HCT116 (cell line): ENCODE results near the gene SLFN14. TPM values are rescaled to one million over a fixed set of nuclear protein-coding genes. Genes with fewer than 3 reads are reported as not detected.

ENCODE experiments used
- ATAC-seq: fragments of 200-7000 bp; cut with Tn5 transposase; 2 replicates; pipeline ENCODE4 v1.9.1; 2020; ENCODE audit warnings: mild to moderate bottlenecking, moderate library complexity
- BruUV-seq: library from RNA; stranded (reverse); fragments of 400-500 nt; replicated peaks from 2 replicates; lab custom pipeline; 2021; lab: Mats Ljungman, UMichigan
- CTCF ChIA-PET: fragments of 300-600 bp; sonication (Branson Sonifier 250); formaldehyde crosslinking; loops from one replicate; lab custom pipeline; 2021; ENCODE audit warnings: antibody characterized with exemption; lab: Charles Lee
- POLR2A ChIA-PET: fragments of 300-600, 350-600 bp; sonication (Branson Sonifier 250); formaldehyde crosslinking; loops from one replicate; lab custom pipeline; 2021; ENCODE audit warnings: antibody characterized with exemption; lab: Charles Lee
- RAD21 ChIA-PET, 2 experiments: fragments of 300-600 bp; sonication (Branson Sonifier 250); formaldehyde crosslinking; loops; one replicate each; lab custom pipeline; 2023; ENCODE audit warnings: low total read pairs in 2 of 2; ENCODE audit not compliant: uncharacterized antibody in 2 of 2, unreplicated experiment in 2 of 2, low non-redundant PET in 1 of 2; lab: Charles Lee
- DNase-seq: peaks from one replicate; pipeline ENCODE4 v3.0.0-alpha.2; 2010; ENCODE audit warnings: low read depth, low spot score
- H2AFZ ChIP-seq: fragments of 200-600 bp; shearing (Covaris generic), sonication (generic); 2 replicates; pipeline ENCODE4 v1.6.1; 2017; ENCODE audit warnings: low read depth, mixed run types, mixed read lengths, antibody characterized with exemption, low read length; ENCODE audit not compliant: poor library complexity, severe bottlenecking
- H3K27ac ChIP-seq: 2 replicates; pipeline ENCODE4 v1.5.1; 2012; ENCODE audit warnings: low read depth, low read length
- H3K27me3 ChIP-seq: fragments of 200-600 bp; sonication (generic); 2 replicates; pipeline ENCODE4 v1.6.1; 2016; ENCODE audit warnings: mixed run types, low read length, mixed read lengths; ENCODE audit not compliant: insufficient read depth
- H3K36me3 ChIP-seq, 2 experiments: fragments of 200-500 bp in 1 of 2; fragments of 200-600 bp in 1 of 2; sonication (Bioruptor generic) in 1 of 2; sonication (generic) in 1 of 2; 2 replicates each; pipeline versions ENCODE4 v1.5.1 to v1.6.1; 2014 to 2016; ENCODE audit warnings: low read length in 2 of 2, inconsistent platforms in 1 of 2, mixed read lengths in 1 of 2, mixed run types in 1 of 2; ENCODE audit not compliant: insufficient read depth in 2 of 2, control insufficient read depth in 1 of 2
- H3K4me1 ChIP-seq, 2 experiments: fragments of 200-600 bp in 1 of 2; sonication (generic) in 1 of 2; 2 replicates each; pipeline versions ENCODE4 v1.5.1 to v1.6.1; 2012 to 2017; ENCODE audit warnings: low read length in 2 of 2, inconsistent platforms in 1 of 2, mild to moderate bottlenecking in 1 of 2, mixed read lengths in 1 of 2, mixed run types in 1 of 2, moderate library complexity in 1 of 2; ENCODE audit not compliant: insufficient read depth in 2 of 2, control insufficient read depth in 1 of 2
- H3K4me2 ChIP-seq: fragments of 200-600 bp; sonication (generic); 2 replicates; pipeline ENCODE4 v1.6.1; 2017; ENCODE audit warnings: mixed run types, low read length, mixed read lengths
- H3K4me3 ChIP-seq, 2 experiments: fragments of 200-600 bp in 1 of 2; sonication (generic) in 1 of 2; replicated peaks in 1 of 2; 2 replicates each; pipeline ENCODE4 v1.5.1; 2011 to 2016; ENCODE audit warnings: low read length in 2 of 2, control low read depth in 1 of 2, low read depth in 1 of 2, mild to moderate bottlenecking in 1 of 2, mixed read lengths in 1 of 2, mixed run types in 1 of 2
- H3K79me2 ChIP-seq: fragments of 200-600 bp; sonication (generic); 2 replicates; pipeline ENCODE4 v1.6.1; 2017; ENCODE audit warnings: mild to moderate bottlenecking, mixed run types, low read length, moderate library complexity, mixed read lengths; ENCODE audit not compliant: insufficient read depth
- H3K9ac ChIP-seq: fragments of 200-600 bp; sonication (generic); 2 replicates; pipeline ENCODE4 v1.6.1; 2016; ENCODE audit warnings: low read length, mixed read lengths
- H3K9me2 ChIP-seq: fragments of 200-600 bp; sonication (generic), shearing (Covaris generic); 2 replicates; pipeline ENCODE4 v1.6.1; 2017; ENCODE audit warnings: mixed run types, mild to moderate bottlenecking, moderate library complexity; ENCODE audit not compliant: insufficient read depth
- H3K9me3 ChIP-seq, 2 experiments: fragments of 200-500 bp in 1 of 2; fragments of 200-600 bp in 1 of 2; sonication (Bioruptor generic) in 1 of 2; sonication (generic) in 1 of 2; 2 replicates each; pipeline ENCODE4 v1.6.1; 2014 to 2017; ENCODE audit warnings: low read length in 2 of 2, mixed read lengths in 2 of 2, inconsistent platforms in 1 of 2, low read depth in 1 of 2, mild to moderate bottlenecking in 1 of 2, mixed run types in 1 of 2, moderate library complexity in 1 of 2; ENCODE audit not compliant: control insufficient read depth in 1 of 2, insufficient read depth in 1 of 2
- H4K20me1 ChIP-seq: fragments of 200-600 bp; sonication (generic), shearing (Covaris generic); 2 replicates; pipeline ENCODE4 v1.6.1; 2017; ENCODE audit warnings: mixed run types, mild to moderate bottlenecking, moderate library complexity; ENCODE audit not compliant: insufficient read depth
- CBX3 ChIP-seq: IDR thresholded peaks from 2 replicates; pipeline ENCODE4 v1.6.1; 2012; ENCODE audit warnings: low read depth
- CEBPB ChIP-seq: IDR thresholded peaks from 2 replicates; pipeline ENCODE4 v1.6.1; 2012; ENCODE audit warnings: low read depth
- EGR1 ChIP-seq: IDR thresholded peaks from 2 replicates; pipeline ENCODE4 v1.6.1; 2012; ENCODE audit warnings: low read depth
- ELF1 ChIP-seq: IDR thresholded peaks from 2 replicates; pipeline ENCODE4 v1.6.1; 2012; ENCODE audit warnings: low read depth, borderline replicate concordance
- EZH2 ChIP-seq: fragments of 200-600 bp; sonication (generic); IDR thresholded peaks from 2 replicates; pipeline ENCODE4 v1.6.1; 2017; ENCODE audit warnings: antibody characterized with exemption, mixed run types
- EZH2phosphoT487 ChIP-seq: fragments of 200-600 bp; IDR thresholded peaks from 2 replicates; pipeline ENCODE4 v1.6.1; 2018; ENCODE audit warnings: antibody characterized with exemption, borderline replicate concordance
- FOSL1 ChIP-seq: IDR thresholded peaks from 2 replicates; pipeline ENCODE4 v1.6.1; 2012; ENCODE audit warnings: low read depth
- JUND ChIP-seq: IDR thresholded peaks from 2 replicates; pipeline ENCODE4 v1.6.1; 2012
- POLR2A ChIP-seq: IDR thresholded peaks from 2 replicates; pipeline ENCODE4 v1.7.0; 2011; ENCODE audit warnings: borderline replicate concordance; ENCODE audit not compliant: insufficient read depth, insufficient read length; ENCODE audit errors: extremely low read depth
- POLR2AphosphoS5 ChIP-seq: IDR thresholded peaks from 2 replicates; pipeline ENCODE4 v1.6.1; 2011; ENCODE audit warnings: mild to moderate bottlenecking, low read depth, low read length, moderate library complexity
- RAD21 ChIP-seq: IDR thresholded peaks from 2 replicates; pipeline ENCODE4 v1.6.1; 2012; ENCODE audit warnings: low read depth, mild to moderate bottlenecking
- SIN3A ChIP-seq: IDR thresholded peaks from 2 replicates; pipeline ENCODE4 v1.6.1; 2012; ENCODE audit warnings: low read depth
- SP1 ChIP-seq: IDR thresholded peaks from 2 replicates; pipeline ENCODE4 v1.6.1; 2012; ENCODE audit warnings: low read depth
- SRF ChIP-seq: IDR thresholded peaks from 2 replicates; pipeline ENCODE4 v1.6.1; 2012; ENCODE audit warnings: low read depth
- TCF7L2 ChIP-seq: IDR thresholded peaks from 2 replicates; pipeline ENCODE4 v1.7.0; 2011; ENCODE audit warnings: borderline replicate concordance, inconsistent platforms; ENCODE audit not compliant: insufficient read depth, insufficient read length; ENCODE audit errors: extremely low read depth
- intact Hi-C: fragments of 100-400 bp; cut with micrococcal nuclease; formaldehyde crosslinking; loops from 2 replicates; pipeline ENCODE4 v1.10.0; 2022
- total RNA-seq: library from RNA; stranded (reverse); gene quantifications from one replicate; pipeline ENCODE4 v1.2.1, GENCODE V29; 2021; ENCODE audit not compliant: unreplicated experiment
- TF ChIP-seq, protein P1 (sequence below): IDR thresholded peaks from 2 replicates; pipeline ENCODE4 v1.6.1; 2012; ENCODE audit warnings: low read depth
- TF ChIP-seq, protein P2 (sequence below): IDR thresholded peaks from 2 replicates; pipeline ENCODE4 v1.6.1; 2012
- TF ChIP-seq, protein P3 (sequence below): IDR thresholded peaks from 2 replicates; pipeline ENCODE4 v1.6.1; 2011; ENCODE audit warnings: mild to moderate bottlenecking, low read length, moderate library complexity; ENCODE audit not compliant: insufficient replicate concordance; ENCODE audit errors: extremely low read depth
- TF ChIP-seq, protein P4 (sequence below), 3 experiments: fragments of 200-600 bp in 1 of 3; sonication (generic) in 1 of 3; IDR thresholded peaks in 2 of 3; conservative IDR thresholded peaks in 1 of 3; 2 replicates each; pipeline ENCODE4 v1.5.1; 2012 to 2017; ENCODE audit warnings: low read depth in 2 of 3, low read length in 2 of 3, antibody characterized with exemption in 1 of 3, borderline replicate concordance in 1 of 3, control low read depth in 1 of 3, mild to moderate bottlenecking in 1 of 3, mixed read lengths in 1 of 3, mixed run types in 1 of 3, moderate library complexity in 1 of 3; ENCODE audit not compliant: insufficient read depth in 1 of 3

Gene SLFN14
- total RNA-seq, 1 experiment from 2014 or later, result not detected

DNA sequence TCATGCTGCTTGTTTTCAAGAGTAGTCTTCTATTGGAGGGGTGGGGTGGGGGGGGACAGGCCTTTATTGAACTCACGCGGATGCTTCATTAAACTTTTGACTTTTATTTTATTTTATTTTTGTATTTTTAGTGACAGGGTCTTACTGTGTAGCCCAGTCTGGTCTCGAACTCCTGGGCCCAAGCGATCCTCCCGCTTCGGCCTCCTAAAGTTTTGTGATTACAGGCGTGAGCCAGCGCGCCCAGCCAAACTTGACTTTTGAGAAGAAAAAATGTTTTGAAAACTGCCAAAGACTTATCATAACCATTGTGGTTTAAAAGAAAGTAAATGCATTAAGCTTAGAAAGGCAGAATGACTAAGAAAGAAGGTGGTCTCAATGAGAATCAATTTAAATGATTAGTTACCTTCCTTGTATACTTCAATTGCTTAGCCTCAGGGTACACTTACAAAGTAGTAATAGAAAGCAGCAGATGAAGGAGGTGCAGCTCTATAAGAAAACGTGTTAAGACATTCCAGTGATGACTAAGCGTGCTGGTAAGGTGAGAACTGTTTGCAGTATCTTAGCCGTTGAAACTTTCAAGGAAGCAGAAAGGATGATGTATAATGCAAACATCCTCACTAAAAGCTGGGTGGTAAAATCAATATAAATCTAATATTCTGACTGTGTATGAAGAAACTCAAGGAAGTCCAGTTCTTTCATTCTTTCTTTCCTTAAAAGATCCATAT is 27.7 kb upstream of the SLFN14 start:
- no peak overlapping the region for H2AFZ ChIP-seq
- intact Hi-C loops, result no loop called here
- H3K9me3 ChIP-seq, result no peaks in the 10 kb centered on the region
- ATAC-seq, result peak; percentile 64
- peak overlapping the region; percentile 96 for H3K9ac ChIP-seq
- POLR2A ChIA-PET, result interaction anchor here (1.2 to 2.2 kb wide), 2 partner anchors 10 to 12 kb away, joined by 3 to 11 read pairs; partner anchors contain the start of gene PEX12
- CTCF ChIA-PET, result no interaction called here
- peak overlapping the region; percentile 82 for H3K4me2 ChIP-seq
- no peaks in the 10 kb centered on the region for H3K9me2 ChIP-seq
- H3K27me3 ChIP-seq, result no peaks in the 10 kb centered on the region
- no TSS peak for BruUV-seq
- peak overlapping the region; percentile 88; the same call in 1 of the 2 replicates for H3K27ac ChIP-seq
- RAD21 ChIA-PET, result no interaction called here
- TF ChIP-seq TCF7L2, result no peak
- peak; percentile 60; the same call in 1 of the 2 replicates for TF ChIP-seq SIN3A
- 0 out of 2 replicates have a peak, but pooled peaks have one; percentile 23 for TF ChIP-seq CBX3
- TF ChIP-seq, protein P1, sequence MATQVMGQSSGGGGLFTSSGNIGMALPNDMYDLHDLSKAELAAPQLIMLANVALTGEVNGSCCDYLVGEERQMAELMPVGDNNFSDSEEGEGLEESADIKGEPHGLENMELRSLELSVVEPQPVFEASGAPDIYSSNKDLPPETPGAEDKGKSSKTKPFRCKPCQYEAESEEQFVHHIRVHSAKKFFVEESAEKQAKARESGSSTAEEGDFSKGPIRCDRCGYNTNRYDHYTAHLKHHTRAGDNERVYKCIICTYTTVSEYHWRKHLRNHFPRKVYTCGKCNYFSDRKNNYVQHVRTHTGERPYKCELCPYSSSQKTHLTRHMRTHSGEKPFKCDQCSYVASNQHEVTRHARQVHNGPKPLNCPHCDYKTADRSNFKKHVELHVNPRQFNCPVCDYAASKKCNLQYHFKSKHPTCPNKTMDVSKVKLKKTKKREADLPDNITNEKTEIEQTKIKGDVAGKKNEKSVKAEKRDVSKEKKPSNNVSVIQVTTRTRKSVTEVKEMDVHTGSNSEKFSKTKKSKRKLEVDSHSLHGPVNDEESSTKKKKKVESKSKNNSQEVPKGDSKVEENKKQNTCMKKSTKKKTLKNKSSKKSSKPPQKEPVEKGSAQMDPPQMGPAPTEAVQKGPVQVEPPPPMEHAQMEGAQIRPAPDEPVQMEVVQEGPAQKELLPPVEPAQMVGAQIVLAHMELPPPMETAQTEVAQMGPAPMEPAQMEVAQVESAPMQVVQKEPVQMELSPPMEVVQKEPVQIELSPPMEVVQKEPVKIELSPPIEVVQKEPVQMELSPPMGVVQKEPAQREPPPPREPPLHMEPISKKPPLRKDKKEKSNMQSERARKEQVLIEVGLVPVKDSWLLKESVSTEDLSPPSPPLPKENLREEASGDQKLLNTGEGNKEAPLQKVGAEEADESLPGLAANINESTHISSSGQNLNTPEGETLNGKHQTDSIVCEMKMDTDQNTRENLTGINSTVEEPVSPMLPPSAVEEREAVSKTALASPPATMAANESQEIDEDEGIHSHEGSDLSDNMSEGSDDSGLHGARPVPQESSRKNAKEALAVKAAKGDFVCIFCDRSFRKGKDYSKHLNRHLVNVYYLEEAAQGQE, result no peak
- TF ChIP-seq POLR2AphosphoS5, result peak; percentile 40; the same call in 1 of the 2 replicates
- TF ChIP-seq EZH2, result no peak
- no peak for TF ChIP-seq EZH2phosphoT487
- TF ChIP-seq FOSL1, result peak; percentile 60
- no peak for TF ChIP-seq RAD21
- peak; percentile 53 for TF ChIP-seq SP1
- TF ChIP-seq SRF, result no peak; the same call in 1 of the 2 replicates
- TF ChIP-seq, protein P2, sequence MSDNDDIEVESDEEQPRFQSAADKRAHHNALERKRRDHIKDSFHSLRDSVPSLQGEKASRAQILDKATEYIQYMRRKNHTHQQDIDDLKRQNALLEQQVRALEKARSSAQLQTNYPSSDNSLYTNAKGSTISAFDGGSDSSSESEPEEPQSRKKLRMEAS, result peak; percentile 71
- TF ChIP-seq POLR2A, result no peak
- no peak for TF ChIP-seq EGR1
- TF ChIP-seq ELF1, result no peak
- peak; percentile 74; the same call in 1 of the 2 replicates for TF ChIP-seq JUND
- TF ChIP-seq, protein P3, sequence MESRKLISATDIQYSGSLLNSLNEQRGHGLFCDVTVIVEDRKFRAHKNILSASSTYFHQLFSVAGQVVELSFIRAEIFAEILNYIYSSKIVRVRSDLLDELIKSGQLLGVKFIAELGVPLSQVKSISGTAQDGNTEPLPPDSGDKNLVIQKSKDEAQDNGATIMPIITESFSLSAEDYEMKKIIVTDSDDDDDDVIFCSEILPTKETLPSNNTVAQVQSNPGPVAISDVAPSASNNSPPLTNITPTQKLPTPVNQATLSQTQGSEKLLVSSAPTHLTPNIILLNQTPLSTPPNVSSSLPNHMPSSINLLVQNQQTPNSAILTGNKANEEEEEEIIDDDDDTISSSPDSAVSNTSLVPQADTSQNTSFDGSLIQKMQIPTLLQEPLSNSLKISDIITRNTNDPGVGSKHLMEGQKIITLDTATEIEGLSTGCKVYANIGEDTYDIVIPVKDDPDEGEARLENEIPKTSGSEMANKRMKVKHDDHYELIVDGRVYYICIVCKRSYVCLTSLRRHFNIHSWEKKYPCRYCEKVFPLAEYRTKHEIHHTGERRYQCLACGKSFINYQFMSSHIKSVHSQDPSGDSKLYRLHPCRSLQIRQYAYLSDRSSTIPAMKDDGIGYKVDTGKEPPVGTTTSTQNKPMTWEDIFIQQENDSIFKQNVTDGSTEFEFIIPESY, result no peak
- TF ChIP-seq CEBPB, result peak; percentile 33; the same call in 1 of the 2 replicates
- TF ChIP-seq, protein P4, sequence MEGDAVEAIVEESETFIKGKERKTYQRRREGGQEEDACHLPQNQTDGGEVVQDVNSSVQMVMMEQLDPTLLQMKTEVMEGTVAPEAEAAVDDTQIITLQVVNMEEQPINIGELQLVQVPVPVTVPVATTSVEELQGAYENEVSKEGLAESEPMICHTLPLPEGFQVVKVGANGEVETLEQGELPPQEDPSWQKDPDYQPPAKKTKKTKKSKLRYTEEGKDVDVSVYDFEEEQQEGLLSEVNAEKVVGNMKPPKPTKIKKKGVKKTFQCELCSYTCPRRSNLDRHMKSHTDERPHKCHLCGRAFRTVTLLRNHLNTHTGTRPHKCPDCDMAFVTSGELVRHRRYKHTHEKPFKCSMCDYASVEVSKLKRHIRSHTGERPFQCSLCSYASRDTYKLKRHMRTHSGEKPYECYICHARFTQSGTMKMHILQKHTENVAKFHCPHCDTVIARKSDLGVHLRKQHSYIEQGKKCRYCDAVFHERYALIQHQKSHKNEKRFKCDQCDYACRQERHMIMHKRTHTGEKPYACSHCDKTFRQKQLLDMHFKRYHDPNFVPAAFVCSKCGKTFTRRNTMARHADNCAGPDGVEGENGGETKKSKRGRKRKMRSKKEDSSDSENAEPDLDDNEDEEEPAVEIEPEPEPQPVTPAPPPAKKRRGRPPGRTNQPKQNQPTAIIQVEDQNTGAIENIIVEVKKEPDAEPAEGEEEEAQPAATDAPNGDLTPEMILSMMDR (IDR thresholded peaks at IDR 0.05 in 2 of 3, conservative IDR thresholded peaks at IDR 0.05 in 1 of 3; ENCODE audit: borderline replicate concordance in 1 of 3, insufficient read depth in 1 of 3, low read depth in 2 of 3, low read length in 2 of 3), result no peak
- TF ChIP-seq, all 23 proteins: peak for 8
- H3K4me3 ChIP-seq, result peak overlapping the region; percentile 82 to 95
- H3K79me2 ChIP-seq, result peaks cover 62% of the 10 kb centered on the region
- H3K36me3 ChIP-seq, result no peaks in the 10 kb centered on the region
- peaks cover 17 to 22% of the 10 kb centered on the region in 2 experiments for H3K4me1 ChIP-seq
- peak; percentile 73 for DNase-seq
- peaks cover 6% of the 10 kb centered on the region; the same call in 1 of the 2 replicates for H4K20me1 ChIP-seq
